CD8-positive, alpha-beta memory T cell (primary cell): ENCODE results near the gene CYP24A1. TPM values are rescaled to one million over a fixed set of nuclear protein-coding genes. Genes with fewer than 3 reads are reported as not detected.

Experiments used
- CTCF ChIA-PET: fragments of 350-600 bp; sonication (Branson Sonifier 250); formaldehyde crosslinking; loops from one replicate; lab custom pipeline; 2021; ENCODE audit warnings: antibody characterized with exemption; lab: Charles Lee
- POLR2A ChIA-PET: fragments of 350-600 bp; sonication (Branson Sonifier 250); formaldehyde crosslinking; loops from one replicate; lab custom pipeline; 2021; ENCODE audit warnings: antibody characterized with exemption; lab: Charles Lee
- DNase-seq, 5 donors: peaks; one replicate each; pipeline versions ENCODE4 v3.0.0 to v3.0.0-alpha.2; 2020 to 2022; ENCODE audit warnings: mixed read lengths in 1 of 5
- H3K27ac ChIP-seq: one replicate; pipeline ENCODE4 v1.7.0; 2013; ENCODE audit warnings: low read depth, mild to moderate bottlenecking, low read length, moderate library complexity
- H3K27me3 ChIP-seq: 2 replicates; pipeline ENCODE4 v1.7.0; 2013; ENCODE audit warnings: low read length, mild to moderate bottlenecking; ENCODE audit not compliant: insufficient read depth, poor library complexity, severe bottlenecking
- H3K36me3 ChIP-seq: 2 replicates; pipeline ENCODE4 v1.7.0; 2013; ENCODE audit warnings: mild to moderate bottlenecking, low read length, moderate library complexity; ENCODE audit not compliant: insufficient read depth
- H3K4me1 ChIP-seq: 2 replicates; pipeline ENCODE4 v1.7.0; 2013; ENCODE audit warnings: mild to moderate bottlenecking, low read length, moderate library complexity; ENCODE audit not compliant: insufficient read depth
- H3K4me3 ChIP-seq: 2 replicates; pipeline ENCODE4 v1.7.0; 2013; ENCODE audit warnings: mild to moderate bottlenecking, low read length
- H3K9me3 ChIP-seq: 2 replicates; pipeline ENCODE4 v1.7.0; 2013; ENCODE audit warnings: mild to moderate bottlenecking, low read length
- H3K27ac Mint-ChIP-seq, 8 donors: one replicate each; pipeline ENCODE4 v1.8.0; 2020 to 2021; ENCODE audit warnings: mixed read lengths in 8 of 8, mild to moderate bottlenecking in 6 of 8, inconsistent platforms in 3 of 8, moderate library complexity in 3 of 8
- H3K27me3 Mint-ChIP-seq, 2 donors: one replicate each; pipeline ENCODE4 v1.8.0; 2020 to 2021; ENCODE audit warnings: mixed read lengths in 2 of 2, mild to moderate bottlenecking in 1 of 2, moderate library complexity in 1 of 2
- H3K36me3 Mint-ChIP-seq, 3 donors: one replicate each; pipeline ENCODE4 v1.8.0; 2020 to 2021; ENCODE audit warnings: mixed read lengths in 3 of 3, inconsistent platforms in 1 of 3, mild to moderate bottlenecking in 1 of 3
- H3K4me1 Mint-ChIP-seq, 3 donors: one replicate each; pipeline ENCODE4 v1.8.0; 2020 to 2021; ENCODE audit warnings: mixed read lengths in 3 of 3, inconsistent platforms in 1 of 3, mild to moderate bottlenecking in 1 of 3
- H3K4me3 Mint-ChIP-seq, 7 donors: one replicate each; pipeline ENCODE4 v1.8.0; 2020 to 2021; ENCODE audit warnings: mixed read lengths in 7 of 7, mild to moderate bottlenecking in 6 of 7, moderate library complexity in 4 of 7, inconsistent platforms in 2 of 7
- H3K9me3 Mint-ChIP-seq, 5 donors: one replicate each; pipeline ENCODE4 v1.8.0; 2020 to 2022; ENCODE audit warnings: mixed read lengths in 5 of 5, mild to moderate bottlenecking in 3 of 5, moderate library complexity in 2 of 5, inconsistent platforms in 1 of 5
- polyA plus RNA-seq: library from polyadenylated mRNA; unstranded; fragments of 300-500 nt; fragmentation: Illumina TruSeq; gene quantifications from one replicate; pipeline ENCODE4 v1.2.3, GENCODE V29; 2021
- total RNA-seq, 2 experiments: library from RNA; stranded (reverse); gene quantifications; one replicate each; pipeline ENCODE4 v1.2.3, GENCODE V29; 2021

Gene CYP24A1
- total and polyA plus RNA-seq, 3 experiments from 2014 or later = 0.37 to 0.58 (median 0.40) TPM

GRCh38 chr20:54200487-54201267 lies 26.9 kb upstream of the CYP24A1 start:
- H3K27me3 ChIP-seq = peaks cover 4% of the 10 kb centered on the region
- POLR2A ChIA-PET = no interaction called here
- CTCF ChIA-PET = interaction anchor here (1.0 to 2.5 kb wide), 15 partner anchors 9 to 1889 kb away, joined by 3 to 25 read pairs (median 5); partner anchors contain the start of gene PFDN4
- Mint-ChIP-seq H3K36me3 (no peaks in the 10 kb centered on the region), H3K4me1 (no peaks in the 10 kb centered on the region), H3K27me3 (peaks cover 4 to 10% of the 10 kb centered on the region in 2 donors), H3K4me3 (no peak overlapping the region), H3K9me3 (no peaks in the 10 kb centered on the region), H3K27ac (no peak overlapping the region)
- no peaks in the 10 kb centered on the region for H3K36me3 ChIP-seq
- H3K9me3 ChIP-seq = no peaks in the 10 kb centered on the region
- no peak for DNase-seq
- H3K4me3 ChIP-seq = no peak overlapping the region
- H3K4me1 ChIP-seq = no peaks in the 10 kb centered on the region
- no peak overlapping the region for H3K27ac ChIP-seq

GRCh38 chr20:54199721-54200176 lies 26.0 kb upstream of the CYP24A1 start:
- CTCF ChIA-PET = interaction anchor here (1.0 to 2.5 kb wide), 16 partner anchors 10 to 1888 kb away, joined by 3 to 25 read pairs (median 5); partner anchors contain the start of gene PFDN4
- H3K36me3 Mint-ChIP-seq = no peaks in the 10 kb centered on the region
- peaks cover 3 to 6% of the 10 kb centered on the region in 2 donors for H3K27me3 Mint-ChIP-seq
- POLR2A ChIA-PET = no interaction called here
- no peaks in the 10 kb centered on the region for H3K9me3 ChIP-seq
- no peaks in the 10 kb centered on the region for H3K4me1 Mint-ChIP-seq
- H3K27me3 ChIP-seq = peaks cover 4% of the 10 kb centered on the region
- H3K36me3 ChIP-seq = no peaks in the 10 kb centered on the region
- no peak overlapping the region for H3K27ac ChIP-seq
- no peak overlapping the region for H3K4me3 ChIP-seq
- no peak overlapping the region for H3K27ac Mint-ChIP-seq
- peak; percentile 47 to 75 (median 54) for DNase-seq
- H3K4me3 Mint-ChIP-seq = no peak overlapping the region
- H3K9me3 Mint-ChIP-seq = no peaks in the 10 kb centered on the region
- H3K4me1 ChIP-seq = no peaks in the 10 kb centered on the region

- no peak overlapping the region for H3K4me3 ChIP-seq
- CTCF ChIA-PET = interaction anchor here (0.7 to 2.5 kb wide), 13 partner anchors 10 to 983 kb away, joined by 3 to 25 read pairs (median 5); partner anchors contain the start of gene PFDN4
- H3K4me1 ChIP-seq = no peaks in the 10 kb centered on the region
- H3K27ac ChIP-seq = no peak overlapping the region
- Mint-ChIP-seq H3K4me1 (no peaks in the 10 kb centered on the region), H3K9me3 (no peaks in the 10 kb centered on the region), H3K36me3 (no peaks in the 10 kb centered on the region), H3K4me3 (no peak overlapping the region), H3K27me3 (peaks cover 3 to 6% of the 10 kb centered on the region in 2 donors), H3K27ac (peak overlapping the region in 1 of 8 donors; percentile 52)
- POLR2A ChIA-PET = no interaction called here
- H3K9me3 ChIP-seq = no peaks in the 10 kb centered on the region
- H3K27me3 ChIP-seq = peaks cover 4% of the 10 kb centered on the region
- H3K36me3 ChIP-seq = no peaks in the 10 kb centered on the region
- peak in 1 of 5 donors; percentile 2 for DNase-seq
Observed at GRCh38 chr20:54199283-54199682, 25.5 kb upstream of the CYP24A1 start.

GRCh38 chr20:54197621-54198604 lies 24.1 kb upstream of the CYP24A1 start:
- Histone ChIP-seq H3K36me3 (no peaks in the 10 kb centered on the region), H3K4me1 (no peaks in the 10 kb centered on the region), H3K27me3 (peaks cover 4% of the 10 kb centered on the region), H3K9me3 (no peaks in the 10 kb centered on the region), H3K27ac (no peak overlapping the region), H3K4me3 (no peak overlapping the region)
- H3K4me1 Mint-ChIP-seq = no peaks in the 10 kb centered on the region
- H3K9me3 Mint-ChIP-seq = no peaks in the 10 kb centered on the region
- ChIA-PET POLR2A (no interaction called here), CTCF (no interaction called here)
- no peak overlapping the region for H3K27ac Mint-ChIP-seq
- DNase-seq = no peak
- no peak overlapping the region for H3K4me3 Mint-ChIP-seq
- peaks cover 3 to 12% of the 10 kb centered on the region in 2 donors for H3K27me3 Mint-ChIP-seq
- no peaks in the 10 kb centered on the region for H3K36me3 Mint-ChIP-seq

GRCh38 chr20:54195483-54196472 lies 22.0 kb upstream of the CYP24A1 start:
- no peaks in the 10 kb centered on the region for H3K36me3 Mint-ChIP-seq
- Histone ChIP-seq H3K9me3 (no peaks in the 10 kb centered on the region), H3K4me1 (no peaks in the 10 kb centered on the region), H3K36me3 (no peaks in the 10 kb centered on the region), H3K27ac (no peak overlapping the region), H3K27me3 (peaks cover 4% of the 10 kb centered on the region), H3K4me3 (no peak overlapping the region)
- CTCF ChIA-PET = no interaction called here
- no peaks in the 10 kb centered on the region for H3K9me3 Mint-ChIP-seq
- no peak overlapping the region for H3K27ac Mint-ChIP-seq
- no peak overlapping the region for H3K4me3 Mint-ChIP-seq
- POLR2A ChIA-PET = no interaction called here
- no peaks in the 10 kb centered on the region for H3K4me1 Mint-ChIP-seq
- DNase-seq = no peak
- peaks cover 9 to 24% of the 10 kb centered on the region in 2 donors for H3K27me3 Mint-ChIP-seq

- DNase-seq = no peak
- ChIA-PET POLR2A (no interaction called here), CTCF (no interaction called here)
- H3K27ac ChIP-seq = no peak overlapping the region
- no peaks in the 10 kb centered on the region for H3K9me3 ChIP-seq
- H3K4me3 ChIP-seq = no peak overlapping the region
- no peak overlapping the region for H3K27ac Mint-ChIP-seq
- no peaks in the 10 kb centered on the region for H3K36me3 Mint-ChIP-seq
- H3K9me3 Mint-ChIP-seq = no peaks in the 10 kb centered on the region
- no peaks in the 10 kb centered on the region for H3K4me1 ChIP-seq
- H3K27me3 Mint-ChIP-seq = peaks cover 9 to 24% of the 10 kb centered on the region in 2 donors
- no peaks in the 10 kb centered on the region for H3K4me1 Mint-ChIP-seq
- no peaks in the 10 kb centered on the region for H3K27me3 ChIP-seq
- no peaks in the 10 kb centered on the region for H3K36me3 ChIP-seq
- no peak overlapping the region for H3K4me3 Mint-ChIP-seq
Observed at GRCh38 chr20:54194724-54195438, 21.1 kb upstream of the CYP24A1 start.

GRCh38 chr20:54193817-54194216 lies 20.0 kb upstream of the CYP24A1 start:
- Histone ChIP-seq H3K27me3 (no peaks in the 10 kb centered on the region), H3K9me3 (no peaks in the 10 kb centered on the region), H3K4me1 (no peaks in the 10 kb centered on the region), H3K4me3 (no peak overlapping the region), H3K27ac (no peak overlapping the region), H3K36me3 (no peaks in the 10 kb centered on the region)
- H3K9me3 Mint-ChIP-seq = no peaks in the 10 kb centered on the region
- H3K4me1 Mint-ChIP-seq = no peaks in the 10 kb centered on the region
- ChIA-PET CTCF (no interaction called here), POLR2A (no interaction called here)
- no peak overlapping the region for H3K4me3 Mint-ChIP-seq
- peaks cover 9 to 32% of the 10 kb centered on the region in 2 donors for H3K27me3 Mint-ChIP-seq
- H3K36me3 Mint-ChIP-seq = no peaks in the 10 kb centered on the region
- DNase-seq = no peak
- no peak overlapping the region for H3K27ac Mint-ChIP-seq
